GM19023 (cell line): ENCODE data around the gene NFATC3.

Experiments
- ATAC-seq: cut with Tn5 transposase; IDR thresholded peaks from one replicate; pipeline ENCODE4 v1.9.1; 2021; ENCODE audit warnings: mild to moderate bottlenecking, moderate library complexity; ENCODE audit not compliant: unreplicated experiment

NFATC3 gene

GRCh38 chr16:68183046-68183445 is 97.9 kb downstream of the NFATC3 start:
- ATAC-seq = no peak

GRCh38 chr16:68186877-68187276 is 101.7 kb downstream of the NFATC3 start:
- no peak for ATAC-seq

DNA sequence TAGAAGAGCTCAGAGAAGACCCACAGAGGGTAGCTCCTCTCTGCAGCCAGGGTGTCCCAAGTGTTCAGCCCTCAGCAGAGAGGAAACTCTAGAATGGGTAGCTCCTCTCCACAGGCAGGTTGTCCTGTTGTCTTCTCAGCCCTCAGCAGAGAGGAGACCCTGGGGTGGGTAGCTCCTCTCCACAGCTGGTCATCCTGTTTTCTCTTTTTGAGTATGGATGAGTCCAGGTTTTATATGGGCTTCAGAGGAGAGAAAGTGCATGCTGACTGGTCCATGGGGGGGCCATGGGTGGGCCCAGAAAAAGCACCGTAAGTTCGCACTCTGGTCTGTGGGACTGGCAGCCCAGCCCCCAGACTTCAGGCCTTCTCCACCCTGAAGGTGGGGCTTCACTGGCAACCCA is 102.3 kb downstream of the NFATC3 start:
- no peak for ATAC-seq

GRCh38 chr16:68188170-68188569 is 103.0 kb downstream of the NFATC3 start:
- ATAC-seq = no peak

DNA sequence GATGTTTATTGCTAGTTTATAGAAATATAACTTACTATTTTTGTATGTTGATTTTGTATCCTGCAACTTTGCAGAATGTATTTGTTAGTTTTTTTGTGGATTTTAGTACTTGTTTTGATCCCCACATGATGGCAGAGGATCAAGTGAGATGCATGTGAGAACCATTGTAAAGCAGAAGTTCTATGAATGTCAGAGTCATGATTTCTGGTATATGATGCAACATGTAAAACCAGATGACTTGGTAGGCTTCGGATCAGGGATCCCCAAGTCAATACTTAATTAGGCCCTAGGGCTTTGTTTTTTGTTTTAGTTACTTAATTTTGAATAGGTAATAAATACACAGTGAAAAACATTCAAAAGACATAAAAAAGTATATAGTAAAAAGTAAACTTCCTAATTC is 104.9 kb downstream of the NFATC3 start:
- ATAC-seq = no peak

DNA sequence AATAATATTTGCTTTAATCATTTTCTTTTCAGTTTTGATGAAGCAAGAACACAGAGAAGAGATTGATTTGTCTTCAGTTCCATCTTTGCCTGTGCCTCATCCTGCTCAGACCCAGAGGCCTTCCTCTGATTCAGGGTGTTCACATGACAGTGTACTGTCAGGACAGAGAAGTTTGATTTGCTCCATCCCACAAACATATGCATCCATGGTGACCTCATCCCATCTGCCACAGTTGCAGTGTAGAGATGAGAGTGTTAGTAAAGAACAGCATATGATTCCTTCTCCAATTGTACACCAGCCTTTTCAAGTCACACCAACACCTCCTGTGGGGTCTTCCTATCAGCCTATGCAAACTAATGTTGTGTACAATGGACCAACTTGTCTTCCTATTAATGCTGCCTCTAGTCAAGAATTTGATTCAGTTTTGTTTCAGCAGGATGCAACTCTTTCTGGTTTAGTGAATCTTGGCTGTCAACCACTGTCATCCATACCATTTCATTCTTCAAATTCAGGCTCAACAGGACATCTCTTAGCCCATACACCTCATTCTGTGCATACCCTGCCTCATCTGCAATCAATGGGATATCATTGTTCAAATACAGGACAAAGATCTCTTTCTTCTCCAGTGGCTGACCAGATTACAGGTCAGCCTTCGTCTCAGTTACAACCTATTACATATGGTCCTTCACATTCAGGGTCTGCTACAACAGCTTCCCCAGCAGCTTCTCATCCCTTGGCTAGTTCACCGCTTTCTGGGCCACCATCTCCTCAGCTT is 105.8 kb downstream of the NFATC3 start:
- ATAC-seq = no peak

DNA sequence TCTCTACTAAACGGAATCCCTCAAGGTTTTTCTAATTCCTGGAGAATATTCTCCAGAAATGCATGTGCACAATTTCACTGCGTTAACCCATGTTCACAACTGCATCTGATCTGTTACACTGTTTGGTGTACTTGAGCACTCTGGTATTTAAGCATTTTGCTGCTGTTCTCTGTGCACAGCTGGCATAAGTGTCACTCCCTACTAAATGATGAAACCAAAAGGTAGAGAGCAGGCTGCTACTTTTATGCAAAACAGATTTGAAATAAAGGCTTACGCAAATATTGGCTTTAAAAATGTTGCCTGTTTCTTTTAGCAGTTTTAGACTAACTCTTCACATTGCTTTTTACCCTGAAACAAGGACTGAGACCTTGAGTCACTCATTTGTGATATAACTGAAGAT is 109.1 kb downstream of the NFATC3 start:
- no peak for ATAC-seq

DNA sequence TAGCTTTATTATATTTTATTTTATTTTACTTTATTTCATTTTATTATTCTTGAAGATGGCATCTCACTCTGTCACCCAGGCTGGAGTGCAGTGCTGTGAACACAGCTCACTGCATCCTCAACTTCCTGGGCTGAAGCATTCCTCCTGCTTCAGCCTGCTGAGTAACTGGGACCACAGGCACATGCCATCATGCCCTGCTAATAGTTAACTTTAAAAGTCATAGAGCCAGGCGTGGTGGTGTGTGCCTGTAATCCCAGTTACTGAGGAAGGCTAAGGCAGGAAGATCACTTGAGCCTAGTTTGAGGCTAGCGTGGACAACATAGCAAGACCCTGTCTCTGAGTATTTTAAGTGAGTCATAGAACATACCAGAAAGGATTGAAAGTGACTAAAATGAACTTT is 112.1 kb downstream of the NFATC3 start:
- no peak for ATAC-seq

- ATAC-seq = no peak
Observed at GRCh38 chr16:68200088-68200783, 115.1 kb downstream of the NFATC3 start.

GRCh38 chr16:68202091-68202519 is 116.9 kb downstream of the NFATC3 start:
- no peak for ATAC-seq

DNA sequence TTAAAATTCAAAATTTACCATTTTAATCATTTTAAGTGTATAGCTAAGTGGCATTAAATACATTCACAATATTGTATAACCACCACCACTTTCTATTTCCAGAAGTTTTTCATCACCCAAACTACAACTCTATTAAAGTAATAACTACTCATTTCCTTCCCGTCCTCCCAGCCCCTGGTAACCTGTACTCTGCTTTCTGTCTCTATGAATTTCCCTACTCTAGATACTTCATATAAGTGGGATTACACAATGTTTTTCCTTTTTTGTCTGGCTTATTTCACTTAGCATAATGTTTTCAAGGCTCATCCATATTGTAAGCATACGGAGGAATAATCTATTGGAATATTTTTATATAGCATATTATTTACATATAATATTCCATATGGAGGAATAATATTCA is 121.1 kb downstream of the NFATC3 start:
- ATAC-seq = no peak

- no peak for ATAC-seq
Observed at GRCh38 chr16:68214726-68215125, 129.6 kb downstream of the NFATC3 start.

- ATAC-seq = no peak
Observed at GRCh38 chr16:68215302-68215701, 130.1 kb downstream of the NFATC3 start.

DNA sequence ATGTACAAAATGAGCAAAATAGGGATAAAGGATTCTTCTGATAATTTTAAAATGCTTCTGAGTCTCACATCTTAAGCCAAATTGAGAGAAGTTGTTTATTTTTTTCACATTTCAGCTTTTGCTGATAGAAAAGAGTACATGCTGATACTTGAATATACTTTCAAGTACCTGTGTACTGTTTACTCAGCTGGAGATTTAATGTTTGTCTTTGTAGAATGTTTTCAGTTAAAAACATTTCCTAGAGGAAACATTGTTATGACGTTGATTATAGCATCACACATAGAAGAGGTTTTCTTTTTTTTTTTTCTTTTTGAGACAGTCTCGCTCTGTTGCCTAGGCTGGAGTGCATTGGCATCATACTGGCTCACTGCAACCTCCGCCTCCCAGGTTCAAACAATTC is 131.1 kb downstream of the NFATC3 start:
- no peak for ATAC-seq

DNA sequence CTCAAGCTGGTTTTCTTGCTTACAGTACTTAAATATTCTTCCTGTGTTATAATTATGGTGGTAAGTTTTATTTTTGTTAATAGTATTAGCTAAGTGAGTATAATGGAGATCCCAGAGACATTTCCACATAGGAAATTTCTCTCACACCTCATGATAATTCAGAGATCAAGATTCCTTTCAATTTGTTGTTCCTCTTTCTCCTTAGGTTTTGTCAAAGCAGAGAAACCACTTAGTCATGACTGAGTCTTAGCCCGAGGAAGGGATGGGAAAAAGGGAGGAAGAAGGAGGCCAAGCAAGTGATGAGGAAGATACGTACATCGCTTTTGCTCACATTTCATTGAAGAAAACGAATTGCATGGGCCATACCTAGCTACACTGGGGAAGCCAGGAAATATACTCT is 132.3 kb downstream of the NFATC3 start:
- ATAC-seq = no peak

GRCh38 chr16:68219725-68220351 is 134.7 kb downstream of the NFATC3 start:
- ATAC-seq = no peak

- ATAC-seq = no peak
Observed at GRCh38 chr16:68223072-68223471, 137.9 kb downstream of the NFATC3 start.

- no peak for ATAC-seq
Observed at GRCh38 chr16:68226116-68226515, 140.9 kb downstream of the NFATC3 start.

DNA sequence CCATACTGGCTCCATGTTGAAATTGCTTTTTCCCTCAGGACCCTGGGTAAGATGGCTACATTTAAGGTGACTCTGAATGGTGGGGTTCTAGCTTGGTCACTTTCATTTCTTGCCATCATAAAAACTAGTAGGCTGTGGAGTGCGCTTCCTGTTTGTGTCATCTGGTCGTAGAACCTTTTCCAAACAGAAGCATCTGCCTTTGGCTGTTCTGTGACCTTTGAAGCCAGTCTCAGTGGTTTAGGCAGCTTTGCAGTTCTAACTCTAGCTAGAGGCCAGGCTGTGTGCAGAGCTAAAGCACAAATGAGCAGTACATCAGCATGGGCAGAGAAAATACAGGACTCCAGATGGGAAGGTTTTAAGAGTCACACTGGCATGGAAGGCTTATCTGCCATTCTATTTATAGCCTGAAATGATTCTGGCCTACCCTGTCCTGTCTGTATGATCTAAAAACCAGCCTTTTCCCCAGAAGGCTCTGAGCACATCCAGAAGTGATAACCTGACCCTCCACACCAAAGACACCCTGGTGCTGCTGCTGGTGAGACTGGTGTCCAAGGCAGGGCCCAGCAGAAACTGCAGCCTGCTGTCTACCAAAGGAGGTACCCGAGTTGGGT is 142.1 kb downstream of the NFATC3 start:
- ATAC-seq = no peak

DNA sequence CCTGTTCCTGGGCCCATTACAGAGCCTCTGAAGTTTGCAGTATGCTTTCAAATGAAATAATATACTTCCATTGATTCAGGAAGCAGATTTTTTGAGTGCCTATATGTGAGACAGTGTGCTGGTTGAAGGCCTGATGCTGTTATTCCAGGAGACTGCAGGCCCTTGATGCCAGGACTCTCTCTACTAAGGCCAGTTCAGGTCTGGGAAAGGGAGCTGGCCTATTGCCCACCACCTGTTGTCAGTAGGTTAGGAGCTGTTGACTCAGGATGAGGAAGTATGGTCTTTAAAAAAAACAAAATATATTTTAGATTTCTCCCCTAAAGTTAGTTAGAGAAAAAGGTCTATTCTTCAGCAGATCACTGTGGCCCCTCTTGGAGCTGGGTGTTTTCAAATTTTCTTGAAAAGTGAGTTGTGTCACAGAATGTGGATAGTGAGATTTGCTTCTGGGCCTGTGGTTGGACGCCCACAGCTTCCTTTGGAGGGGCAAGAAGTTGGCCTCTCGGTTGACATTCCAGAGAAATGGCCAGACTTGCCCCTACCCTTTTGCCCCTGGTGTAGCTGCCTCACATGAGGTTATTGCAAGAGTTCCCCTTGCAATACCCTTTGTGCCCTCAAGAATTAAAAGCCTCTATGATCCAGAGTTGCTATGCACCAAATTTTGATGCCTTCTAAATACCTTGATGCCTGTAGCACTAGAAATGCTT is 142.8 kb downstream of the NFATC3 start:
- no peak for ATAC-seq

DNA sequence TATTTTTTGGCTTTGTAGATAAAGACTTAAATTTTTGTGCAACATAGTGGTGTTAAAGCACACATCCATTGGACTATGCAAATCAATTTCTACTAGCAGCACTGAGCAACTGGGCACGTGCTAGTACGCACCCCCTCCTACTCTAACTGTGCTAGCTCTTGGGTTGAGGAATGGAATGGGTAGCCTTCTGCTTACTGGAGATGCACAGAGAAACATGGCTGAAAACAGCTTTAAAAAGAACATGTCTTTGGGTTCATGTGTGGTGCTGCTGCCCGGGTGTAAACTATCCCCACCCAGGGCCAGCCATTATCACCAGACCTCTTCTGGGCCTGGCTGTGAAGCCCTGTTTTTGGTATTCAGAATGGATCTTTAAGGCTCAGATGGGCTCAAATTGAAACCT is 143.5 kb downstream of the NFATC3 start:
- no peak for ATAC-seq
